Heart right ventricle (tissue), 16 donors: ENCODE measurements around the gene NPAS3. TPM values are rescaled to one million over a fixed set of nuclear protein-coding genes. Genes with fewer than 3 reads are reported as not detected.

Experiments
- ATAC-seq, 8 donors: fragments of 200-7000 bp; cut with Tn5 transposase; one replicate each; pipeline ENCODE4 v1.9.1; 2020; ENCODE audit warnings: mild to moderate bottlenecking in 8 of 8, moderate library complexity in 8 of 8, moderate number of reproducible peaks in 1 of 8
- DNase-seq, 2 donors: peaks; one replicate each; pipeline ENCODE4 v3.0.0-alpha.2; 2020
- H3K27ac ChIP-seq, 10 donors: fragments of 200-600 bp; sonication (generic) in 2 of 10; one replicate each; pipeline versions ENCODE4 v1.5.0 to v1.8.0; 2020 to 2022; ENCODE audit warnings: mild to moderate bottlenecking in 3 of 10
- H3K27me3 ChIP-seq, 7 donors: fragments of 200-600 bp; one replicate each; pipeline ENCODE4 v1.8.0; 2021 to 2022; ENCODE audit warnings: mild to moderate bottlenecking in 2 of 7
- H3K36me3 ChIP-seq, 9 donors: fragments of 200-600 bp; sonication (generic) in 1 of 9; one replicate each; pipeline versions ENCODE4 v1.5.0 to v1.8.0; 2020 to 2022; ENCODE audit warnings: mild to moderate bottlenecking in 2 of 9
- H3K4me1 ChIP-seq, 9 donors: fragments of 200-600 bp; sonication (generic) in 1 of 9; one replicate each; pipeline versions ENCODE4 v1.5.0 to v1.8.0; 2020 to 2022; ENCODE audit warnings: mild to moderate bottlenecking in 4 of 9
- H3K4me3 ChIP-seq, 10 donors: fragments of 200-600 bp; sonication (generic) in 2 of 10; one replicate each; pipeline versions ENCODE4 v1.5.0 to v1.8.0; 2020 to 2022; ENCODE audit warnings: mild to moderate bottlenecking in 7 of 10, moderate library complexity in 2 of 10
- H3K9me3 ChIP-seq, 11 donors: fragments of 200-600 bp in 10 of 11; sonication (generic) in 2 of 11; one replicate each; pipeline versions ENCODE4 v1.5.0 to v1.8.0; 2013 to 2022; ENCODE audit warnings: mild to moderate bottlenecking in 2 of 11, control low read depth in 1 of 11, moderate library complexity in 1 of 11
- WGBS, 2 donors: extraction: QIAGEN DNeasy Blood & Tissue Kit; methylation state at CpG; one replicate each; pipeline ENCODE4 v1.1.7; 2013; ENCODE audit warnings: inconsistent platforms in 1 of 2; 5-methylcytosine and 5-hydroxymethylcytosine counted together
- intact Hi-C, 10 donors: fragments of 100-400 bp; cut with DNase I; formaldehyde crosslinking; loops; one replicate each; pipeline versions ENCODE4 v1.11.1 to v1.14.2; 2022
- polyA plus RNA-seq, 2 donors: library from polyadenylated mRNA; stranded (reverse); fragments of 200-250 nt; gene quantifications; one replicate each; pipeline ENCODE4 v1.2.3, GENCODE V29; 2013
- total RNA-seq, 10 donors: library from RNA; stranded (reverse); fragmentation: NEBNext Ultra II Directional in 3 of 10; extraction: Animal tissue kit (Norgen Biotek cat#: 25700) in 3 of 10; gene quantifications; one replicate each; pipeline versions ENCODE4 v1.2.1 to v1.2.4, GENCODE V29; 2021 to 2023
- TF ChIP-seq, protein P1 (sequence below), 9 donors: fragments of 200-600 bp; sonication (generic) in 2 of 9; IDR thresholded peaks; one replicate each; pipeline versions ENCODE4 v1.5.0 to v1.8.0; 2021 to 2022; ENCODE audit warnings: antibody characterized with exemption in 9 of 9, mild to moderate bottlenecking in 5 of 9, moderate library complexity in 1 of 9
- donor health status: Arrhythmogenic right ventricular cardiomyopathy.
- donor health status: ischemic (EF 13 %, LVEDD 7.1; RV severe dilation, severe dysfunction).
- donor health status: healthy with polysubstance abuse.
- donor health status: DM: no; HTN: yes; CAD: no.
- donor health status: DM: no; HTN: no; CAD: no.
- donor health status: ischemic (EF 25% LVEDD 6.9; RV normal size, moderate dysfunction).
- donor health status: ischemic (EF 25% LVEDD 5.7; RV mildly dilated, moderate dysfunction).
- donor health status: healthy.
- donor health status: DM: yes; HTN: yes; CAD: no.
- donor health status: Ischemic cardiomyopathy.
- donor health status: ischemic (EF 35%, LVEDD 5.7; RV mildly dilated, moderate dysfunction).
- donor health status: nonischemic (EF 11% LVEDD 7.7; RV severe dilation, severe dysfunction).
- donor health status: DM: yes; HTN: yes; CAD: no.
- donor health status: PGD.
- donor health status: ischemic (EF 29% LVEDD 5.4; RV normal size, mild dysfunction).
- donor health status: nonischemic (EF 23%, LVEDD 6.1; RV moderate dilation, normal function).

NPAS3 gene
- total and polyA plus RNA-seq, 12 donors = 0.12 to 2.8 (median 0.99) TPM

DNA sequence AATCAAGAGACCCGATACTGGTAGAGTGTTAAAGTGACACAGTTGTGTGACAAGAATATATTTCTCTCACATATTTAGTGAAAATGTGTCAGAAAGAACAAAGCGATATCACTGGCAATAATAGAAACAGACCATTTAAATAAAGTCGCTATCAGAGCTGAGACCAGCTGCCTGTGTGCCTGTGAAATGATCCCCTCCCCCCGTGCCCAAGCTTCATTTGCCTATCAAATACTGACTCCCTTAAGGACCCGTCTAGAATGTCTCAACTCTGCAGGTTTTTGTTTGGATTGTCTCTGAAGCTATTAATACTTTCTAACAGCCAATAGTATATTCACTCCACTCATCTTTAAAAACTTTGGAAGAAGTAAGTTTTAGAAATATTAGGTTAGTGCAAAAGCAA is 913.3 kb downstream of the NPAS3 start:
- no peaks in the 10 kb centered on the region for H3K36me3 ChIP-seq
- intact Hi-C loops = loop anchor here in 1 of 10 donors (10.0 kb wide), 1 partner anchor 93 kb away; no protein-coding TSS in a partner anchor
- no peaks in the 10 kb centered on the region for H3K9me3 ChIP-seq
- H3K27me3 ChIP-seq = no peaks in the 10 kb centered on the region
- no peak overlapping the region for H3K27ac ChIP-seq
- TF ChIP-seq, protein P1, sequence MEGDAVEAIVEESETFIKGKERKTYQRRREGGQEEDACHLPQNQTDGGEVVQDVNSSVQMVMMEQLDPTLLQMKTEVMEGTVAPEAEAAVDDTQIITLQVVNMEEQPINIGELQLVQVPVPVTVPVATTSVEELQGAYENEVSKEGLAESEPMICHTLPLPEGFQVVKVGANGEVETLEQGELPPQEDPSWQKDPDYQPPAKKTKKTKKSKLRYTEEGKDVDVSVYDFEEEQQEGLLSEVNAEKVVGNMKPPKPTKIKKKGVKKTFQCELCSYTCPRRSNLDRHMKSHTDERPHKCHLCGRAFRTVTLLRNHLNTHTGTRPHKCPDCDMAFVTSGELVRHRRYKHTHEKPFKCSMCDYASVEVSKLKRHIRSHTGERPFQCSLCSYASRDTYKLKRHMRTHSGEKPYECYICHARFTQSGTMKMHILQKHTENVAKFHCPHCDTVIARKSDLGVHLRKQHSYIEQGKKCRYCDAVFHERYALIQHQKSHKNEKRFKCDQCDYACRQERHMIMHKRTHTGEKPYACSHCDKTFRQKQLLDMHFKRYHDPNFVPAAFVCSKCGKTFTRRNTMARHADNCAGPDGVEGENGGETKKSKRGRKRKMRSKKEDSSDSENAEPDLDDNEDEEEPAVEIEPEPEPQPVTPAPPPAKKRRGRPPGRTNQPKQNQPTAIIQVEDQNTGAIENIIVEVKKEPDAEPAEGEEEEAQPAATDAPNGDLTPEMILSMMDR (IDR thresholded peaks at IDR 0.05) = no peak
- H3K4me3 ChIP-seq = no peak overlapping the region
- H3K4me1 ChIP-seq = peaks cover 0 to 11% (median 3%) of the 10 kb centered on the region in 9 donors
- DNase-seq (no peak), ATAC-seq (no peak)
- 41 to 59% methylated on average over 5 of the region's 5 CpGs for WGBS, 2 donors
